SW 1271 (cell line): Measurements from ENCODE around the gene ODAD3.
"Not testable (repeated sequence)": the region's sequence is repeated elsewhere in the genome, so short reads cannot be mapped to it uniquely, and the experiment has no call there.

Source experiments
- DNase-seq, 2 experiments: peaks; one replicate each; lab custom pipeline; 2025; lab: John Stamatoyannopoulos, UW

The ODAD3 gene

DNA sequence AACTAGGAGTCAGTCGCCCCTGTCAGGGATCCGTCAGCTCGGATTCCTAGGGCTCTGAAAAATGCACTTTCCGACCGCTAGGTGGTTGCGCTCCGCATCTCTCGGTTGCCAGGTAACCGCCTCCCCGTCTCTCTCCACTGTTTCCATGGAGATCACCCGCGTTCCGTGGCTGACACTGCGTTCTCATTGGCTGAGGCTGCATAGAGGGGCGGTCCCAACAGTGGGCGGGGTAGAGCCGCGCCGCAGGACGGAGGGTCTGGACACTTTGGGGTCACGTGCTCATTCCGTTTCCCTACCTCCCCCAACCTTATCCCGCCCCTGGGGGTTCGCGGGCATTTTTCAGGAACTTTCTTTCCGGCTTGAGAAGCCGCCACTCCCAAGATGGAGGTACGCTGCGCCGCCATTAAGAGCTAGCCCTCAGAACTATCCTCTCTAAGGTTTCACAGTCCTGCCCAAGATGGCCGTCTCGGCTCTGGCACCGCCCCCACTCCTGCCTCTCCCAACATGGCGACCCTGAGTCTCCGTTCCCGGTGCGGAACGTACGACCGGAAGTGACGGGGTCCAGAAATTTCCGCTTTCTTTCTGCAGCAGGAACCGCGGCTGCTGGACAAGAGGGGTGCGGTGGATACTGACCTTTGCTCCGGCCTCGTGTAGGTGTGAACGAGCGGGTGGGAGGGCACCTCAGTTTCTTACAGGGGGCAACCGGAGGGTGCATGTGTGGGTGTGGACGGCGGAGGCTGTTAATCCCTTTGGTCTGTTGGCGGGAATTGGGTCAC, at the start of gene ODAD3, which contains the start of gene PRKCSH:
TSS of gene ODAD3 (minus strand) at position 65 of the 776 bp plus-strand sequence. CDS start 105 bp downstream, outside the sequence.
TSS of gene PRKCSH (plus strand) at position 579 of the 776 bp plus-strand sequence. CDS start 483 bp downstream, outside the sequence.
- DNase-seq = peak; percentile 98 to 99

GRCh38 chr19:11483366-11484111, 48.6 kb upstream of the ODAD3 start:
- DNase-seq = no peak

- DNase-seq = peak; percentile 46 to 80
Observed at GRCh38 chr19:11482384-11483050, 47.6 kb upstream of the ODAD3 start.

- DNase-seq = peak; percentile 86 to 93
Observed at GRCh38 chr19:11481534-11482383, 46.8 kb upstream of the ODAD3 start.

DNA sequence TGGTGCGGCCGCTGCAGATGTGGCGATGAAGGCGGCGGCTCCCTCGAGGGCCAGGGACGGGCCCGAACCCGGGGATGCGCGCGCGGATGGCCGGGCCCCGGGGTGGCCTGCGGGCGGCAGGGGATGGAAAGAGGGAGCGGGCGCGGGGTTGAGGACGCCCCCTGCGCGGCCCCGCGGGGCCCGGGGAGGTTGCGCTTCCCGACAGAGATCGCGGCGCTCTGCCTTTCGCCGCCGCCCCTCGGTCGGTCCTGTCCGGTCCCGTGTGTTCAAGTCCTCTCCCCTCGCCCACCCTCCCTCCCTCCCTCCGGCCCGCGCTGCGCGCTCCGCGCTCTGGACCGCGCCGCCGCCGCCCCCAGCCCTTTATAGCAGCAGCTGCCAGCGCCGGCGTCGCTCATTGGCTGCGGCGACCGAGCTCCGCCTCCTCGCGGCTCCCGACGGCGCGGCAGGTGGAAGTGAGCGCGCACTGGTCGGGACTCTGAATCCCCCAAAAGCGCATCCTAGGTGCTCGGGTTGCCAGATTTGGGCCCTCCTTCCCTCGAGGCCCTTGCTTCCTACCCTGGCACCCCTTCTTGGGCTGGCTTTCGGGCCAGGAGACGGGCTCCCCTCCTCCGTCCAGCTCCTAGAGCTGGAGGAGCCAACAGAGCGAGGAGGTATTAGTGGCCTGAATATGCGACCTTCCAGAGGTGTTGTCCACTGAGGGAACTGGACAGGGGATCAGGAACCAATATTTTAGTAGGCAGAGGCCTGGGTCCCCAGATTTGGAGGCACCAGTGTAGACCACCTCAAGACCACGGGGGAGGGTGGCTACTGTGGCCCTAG, 46.0 kb upstream of the ODAD3 start, which contains the start of gene ELAVL3:
TSS of gene ELAVL3 (minus strand) at position 332 of the 819 bp plus-strand sequence. CDS start 438 bp downstream, outside the sequence.
- DNase-seq = no peak

- no peak for DNase-seq
Observed at GRCh38 chr19:11479898-11480714, 45.2 kb upstream of the ODAD3 start.

- no peak for DNase-seq
Observed at GRCh38 chr19:11479090-11479897, 44.4 kb upstream of the ODAD3 start.

- DNase-seq = no peak
Observed at GRCh38 chr19:11478167-11479089, 43.5 kb upstream of the ODAD3 start.

GRCh38 chr19:11475861-11476260, 40.9 kb upstream of the ODAD3 start:
- no peak for DNase-seq

DNA sequence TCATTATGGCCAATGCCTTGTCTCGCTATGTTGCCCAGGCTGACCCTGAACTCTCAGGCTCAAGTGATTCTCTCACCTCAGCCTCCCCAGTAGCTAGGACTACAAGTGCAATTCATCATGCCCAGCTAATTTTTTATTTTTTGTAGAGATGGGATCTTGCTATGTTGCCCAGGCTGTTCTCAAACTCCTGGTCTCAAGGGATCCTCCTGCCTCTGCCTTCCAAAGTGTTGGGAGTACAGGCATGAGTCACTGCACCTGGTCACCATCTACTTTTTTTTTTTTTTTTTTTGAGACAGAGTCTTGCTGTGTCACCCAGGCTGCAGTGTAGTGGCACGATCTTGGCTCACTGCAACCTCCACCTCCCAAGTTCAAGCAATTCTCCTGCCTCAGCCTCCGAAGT, 40.4 kb upstream of the ODAD3 start:
- DNase-seq = not testable (repeated sequence)

GRCh38 chr19:11473725-11474124, 38.8 kb upstream of the ODAD3 start:
- DNase-seq = no peak

DNA sequence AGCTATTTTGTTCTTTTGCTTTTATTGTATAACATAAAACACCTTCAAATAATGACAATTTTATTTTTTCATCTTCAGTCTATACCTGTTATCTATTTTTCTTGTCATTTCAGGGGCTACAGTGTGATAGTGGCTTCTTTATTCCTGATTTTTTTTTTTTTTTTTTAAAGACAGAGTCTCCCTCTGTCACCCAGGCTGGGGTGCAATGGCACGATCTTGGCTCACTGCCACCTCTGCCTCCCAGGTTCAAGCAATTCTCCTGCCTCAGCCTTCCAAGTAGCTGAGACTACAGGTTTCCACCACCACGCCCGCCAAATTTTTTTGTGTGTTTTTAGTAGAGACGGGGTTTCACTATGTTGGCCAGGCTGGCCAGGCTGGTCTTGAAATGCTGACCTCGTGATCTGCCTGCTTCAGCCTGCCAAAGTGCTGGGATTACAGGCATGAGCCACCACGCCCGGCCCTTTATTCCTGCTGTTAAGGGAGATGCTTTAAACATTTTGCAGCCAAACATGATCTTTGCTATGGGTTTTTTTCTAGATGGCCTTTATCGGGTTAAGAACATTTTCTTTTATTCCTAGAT, 33.4 kb upstream of the ODAD3 start:
- not testable (repeated sequence) for DNase-seq

GRCh38 chr19:11465600-11465999, 30.7 kb upstream of the ODAD3 start:
- no peak for DNase-seq

DNA sequence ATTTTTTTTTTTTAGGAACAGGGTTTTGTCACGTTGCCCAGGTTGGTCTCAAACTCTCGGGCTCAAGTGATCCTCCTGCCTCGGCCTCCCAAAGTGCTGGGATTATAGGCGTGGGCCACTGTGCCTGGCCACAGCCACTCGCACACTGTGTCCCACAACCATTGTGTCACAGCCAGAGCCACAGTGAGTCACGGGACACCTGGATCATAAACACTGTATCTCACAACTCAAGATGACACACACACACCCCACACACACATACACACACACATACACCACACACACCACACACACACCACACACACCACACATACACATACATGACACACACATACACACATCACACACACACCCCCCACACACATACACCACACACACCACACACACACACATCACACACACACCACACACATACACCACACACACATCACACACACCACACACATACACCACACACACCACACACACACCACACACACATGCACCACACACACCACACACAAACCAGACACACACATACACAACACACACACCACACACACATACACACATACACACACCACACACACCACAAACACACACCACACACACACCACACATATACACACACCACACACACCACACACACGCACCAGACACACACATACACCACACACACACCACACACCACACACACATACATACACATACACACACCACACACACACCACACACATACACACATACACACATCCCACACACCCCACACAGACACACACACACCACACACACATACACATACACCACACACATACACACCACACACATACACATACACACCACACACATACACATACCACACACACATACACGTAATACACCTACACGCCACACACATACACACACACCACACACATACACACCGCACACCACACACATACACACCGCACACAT, 29.7 kb upstream of the ODAD3 start:
- DNase-seq = no peak

- no peak for DNase-seq
Observed at GRCh38 chr19:11463391-11463790, 28.5 kb upstream of the ODAD3 start.

- no peak for DNase-seq
Observed at GRCh38 chr19:11461453-11461852, 26.5 kb upstream of the ODAD3 start.
